Fibroblast of lung (primary cell): Measurements from ENCODE around the gene HNF1B. TPM values are rescaled to one million over a fixed set of nuclear protein-coding genes. Genes with fewer than 3 reads are reported as not detected.

Experiments
- DNase-seq, 2 donors: peaks; one replicate each; pipeline versions ENCODE4 v3.0.0 to v3.0.0-alpha.2; 2010; ENCODE audit warnings: low read depth in 2 of 2
- H2AFZ ChIP-seq: 2 replicates; pipeline ENCODE4 v1.5.1; 2012; ENCODE audit warnings: low read length, control low read depth, inconsistent platforms
- H3K27ac ChIP-seq: 2 replicates; pipeline ENCODE4 v1.5.1; 2011; ENCODE audit warnings: low read length, control low read depth; ENCODE audit not compliant: insufficient read depth
- H3K27me3 ChIP-seq: 2 replicates; pipeline ENCODE4 v1.5.1; 2011; ENCODE audit warnings: mild to moderate bottlenecking, low read length; ENCODE audit not compliant: control insufficient read depth, insufficient read depth
- H3K36me3 ChIP-seq: 2 replicates; pipeline ENCODE4 v1.5.1; 2011; ENCODE audit warnings: low read length; ENCODE audit not compliant: control insufficient read depth, insufficient read depth
- H3K4me1 ChIP-seq: 2 replicates; pipeline ENCODE4 v1.5.1; 2011; ENCODE audit warnings: low read length; ENCODE audit not compliant: control insufficient read depth, insufficient read depth; ENCODE audit errors: extremely low read depth
- H3K4me2 ChIP-seq: 2 replicates; pipeline ENCODE4 v1.5.1; 2011; ENCODE audit warnings: low read length, control low read depth; ENCODE audit not compliant: insufficient read depth; ENCODE audit errors: extremely low read depth
- H3K4me3 ChIP-seq, 4 experiments: fragments of 200-600 bp in 1 of 4; sonication (generic) in 1 of 4; replicated peaks in 1 of 4; 2 replicates each; pipeline ENCODE4 v1.5.1; 2011 to 2016; ENCODE audit warnings: low read length in 4 of 4, low read depth in 3 of 4, mild to moderate bottlenecking in 3 of 4, control low read depth in 2 of 4, inconsistent platforms in 1 of 4, mixed read lengths in 1 of 4; ENCODE audit not compliant: insufficient read depth in 1 of 4; ENCODE audit errors: control extremely low read depth in 1 of 4
- H3K79me2 ChIP-seq: 2 replicates; pipeline ENCODE4 v1.5.1; 2012; ENCODE audit warnings: mild to moderate bottlenecking, low read length, inconsistent platforms; ENCODE audit not compliant: control insufficient read depth, insufficient read depth
- H3K9ac ChIP-seq: 2 replicates; pipeline ENCODE4 v1.5.1; 2011; ENCODE audit warnings: mild to moderate bottlenecking, low read length, control low read depth; ENCODE audit not compliant: insufficient read depth
- H3K9me3 ChIP-seq: 2 replicates; pipeline ENCODE4 v1.5.1; 2012; ENCODE audit warnings: low read depth, low read length; ENCODE audit not compliant: control insufficient read depth, insufficient read depth
- H4K20me1 ChIP-seq: 2 replicates; pipeline ENCODE4 v1.5.1; 2011; ENCODE audit warnings: low read length; ENCODE audit not compliant: control insufficient read depth, insufficient read depth; ENCODE audit errors: extremely low read depth
- CTCF ChIP-seq, 2 donors: IDR thresholded peaks in 1 of 2; conservative IDR thresholded peaks in 1 of 2; 1 replicate in 1 of 2; 2 replicates in 1 of 2; pipeline ENCODE4 v1.5.1; 2011 to 2012; ENCODE audit warnings: low read length in 2 of 2, control low read depth in 1 of 2, inconsistent platforms in 1 of 2, low read depth in 1 of 2, mild to moderate bottlenecking in 1 of 2
- EZH2 ChIP-seq: IDR thresholded peaks from 2 replicates; pipeline ENCODE4 v1.5.1; 2012; ENCODE audit warnings: low read length, control low read depth, mild to moderate bottlenecking; ENCODE audit errors: missing control alignments
- polyA plus RNA-seq, 2 donors: library from polyadenylated mRNA; depleted of rRNA in 1 of 2; stranded (reverse) in 1 of 2; unstranded in 1 of 2; fragments of >200 nt; gene quantifications; 2 replicates each; pipeline ENCODE4 v1.2.1, GENCODE V29; 2011 to 2012; ENCODE audit warnings: missing spikeins in 1 of 2
- total RNA-seq: library from RNA; depleted of rRNA; stranded (reverse); fragments of >200 nt; gene quantifications from 2 replicates; pipeline ENCODE4 v1.2.1, GENCODE V29; 2014

HNF1B gene
- total and polyA plus RNA-seq, 2 donors (not counting 1 experiment from before 2014, with no cell fraction given): not detected

GRCh38 chr17:37718324-37719048 lies 26.4 kb downstream of the HNF1B start:
- no peak for DNase-seq
- H3K4me3 ChIP-seq: no peak overlapping the region
- no peaks in the 10 kb centered on the region for H3K36me3 ChIP-seq
- no peaks in the 10 kb centered on the region for H3K79me2 ChIP-seq
- no peaks in the 10 kb centered on the region for H3K9me3 ChIP-seq
- H3K9ac ChIP-seq: no peak overlapping the region
- TF ChIP-seq EZH2: no peak
- no peak for TF ChIP-seq CTCF (conservative IDR thresholded peaks at IDR 0.05 in 1 of 2, IDR thresholded peaks at IDR 0.05 in 1 of 2; ENCODE audit: low read depth in 1 of 2, low read length in 2 of 2)
- H3K4me1 ChIP-seq: peaks cover 3% of the 10 kb centered on the region
- H2AFZ ChIP-seq: no peak overlapping the region
- no peak overlapping the region for H3K27ac ChIP-seq
- no peaks in the 10 kb centered on the region for H4K20me1 ChIP-seq
- H3K27me3 ChIP-seq: peaks cover 25% of the 10 kb centered on the region
- H3K4me2 ChIP-seq: no peak overlapping the region

GRCh38 chr17:37717627-37718323 lies 27.1 kb downstream of the HNF1B start:
- Histone ChIP-seq H2AFZ (no peak overlapping the region), H3K36me3 (no peaks in the 10 kb centered on the region), H3K27ac (no peak overlapping the region), H3K27me3 (peaks cover 29% of the 10 kb centered on the region), H3K4me2 (no peak overlapping the region), H3K9me3 (no peaks in the 10 kb centered on the region), H3K4me1 (peaks cover 3% of the 10 kb centered on the region), H3K79me2 (no peaks in the 10 kb centered on the region), H3K9ac (no peak overlapping the region), H4K20me1 (no peaks in the 10 kb centered on the region), H3K4me3 (no peak overlapping the region)
- TF ChIP-seq CTCF (conservative IDR thresholded peaks at IDR 0.05 in 1 of 2, IDR thresholded peaks at IDR 0.05 in 1 of 2; ENCODE audit: low read depth in 1 of 2, low read length in 2 of 2): no peak
- TF ChIP-seq EZH2: no peak
- DNase-seq: peak; percentile 42 to 58

GRCh38 chr17:37714897-37715296 lies 30.0 kb downstream of the HNF1B start:
- TF ChIP-seq EZH2 (no peak), CTCF (conservative IDR thresholded peaks at IDR 0.05 in 1 of 2, IDR thresholded peaks at IDR 0.05 in 1 of 2; ENCODE audit: low read depth in 1 of 2, low read length in 2 of 2) (no peak)
- Histone ChIP-seq H3K79me2 (no peaks in the 10 kb centered on the region), H3K9me3 (no peaks in the 10 kb centered on the region), H3K4me1 (peaks cover 3% of the 10 kb centered on the region), H4K20me1 (no peaks in the 10 kb centered on the region), H3K4me2 (no peak overlapping the region), H3K9ac (no peak overlapping the region), H3K27me3 (peaks cover 33% of the 10 kb centered on the region), H2AFZ (no peak overlapping the region), H3K4me3 (no peak overlapping the region), H3K27ac (no peak overlapping the region), H3K36me3 (no peaks in the 10 kb centered on the region)
- DNase-seq: no peak
